ENCODE measurements around the gene MYO5A.
"Not testable (repeated sequence)": the region's sequence is repeated elsewhere in the genome, so short reads cannot be mapped to it uniquely, and the experiment has no call there.

Gene MYO5A

DNA sequence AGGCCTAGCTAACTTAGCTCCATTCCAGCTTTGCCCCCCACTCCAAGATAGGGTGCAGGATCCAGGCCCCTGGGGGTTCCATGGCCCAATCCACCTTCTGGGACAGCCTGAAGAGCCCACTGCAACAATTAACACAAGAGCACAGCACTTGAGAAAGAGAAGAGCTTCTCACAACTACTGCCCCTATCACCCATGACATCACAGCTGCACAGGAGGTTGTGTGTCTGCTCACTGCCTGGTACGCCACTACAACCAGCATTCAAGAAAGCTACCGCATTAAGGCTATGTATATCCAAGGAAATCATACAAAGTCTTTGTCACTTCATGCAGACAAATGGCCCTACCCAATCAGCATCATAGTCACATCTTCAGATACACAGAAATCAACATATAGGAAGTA, 62.0 kb downstream of the MYO5A start:
- FAIRE-seq, result no peak
- DNase-seq (ENCODE audit: insufficient read length, low spot score), result no peak

DNA sequence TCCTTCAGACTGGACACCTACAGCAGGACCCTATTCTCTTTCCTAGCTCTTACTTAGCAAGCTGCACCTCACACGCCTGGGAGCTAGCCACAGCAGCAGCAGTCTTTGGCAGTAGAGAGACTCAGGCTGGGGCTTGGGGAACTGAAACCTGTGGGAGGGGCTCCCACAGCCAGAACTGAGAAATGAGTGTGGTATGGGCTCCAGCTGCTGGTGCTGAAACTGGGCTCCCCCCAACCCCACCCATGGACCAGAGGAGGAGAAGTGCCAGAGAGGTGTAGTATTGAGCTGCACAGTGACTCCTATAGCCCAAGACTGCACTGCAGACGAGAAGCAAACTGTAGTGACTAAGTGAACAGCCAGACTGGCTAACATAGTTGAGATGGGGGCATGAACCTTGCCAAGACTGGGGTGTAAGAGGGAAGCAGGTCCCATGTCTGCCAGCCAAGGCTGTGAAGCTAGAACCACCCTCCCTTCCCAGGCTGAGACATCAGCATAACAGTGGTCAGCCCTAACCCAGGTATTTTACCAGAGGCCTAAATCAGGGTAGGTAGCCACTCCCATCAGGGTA, 62.5 kb downstream of the MYO5A start:
- DNase-seq (ENCODE audit: insufficient read length, low spot score) (peak; percentile 81), FAIRE-seq (peak; percentile 97)

DNA sequence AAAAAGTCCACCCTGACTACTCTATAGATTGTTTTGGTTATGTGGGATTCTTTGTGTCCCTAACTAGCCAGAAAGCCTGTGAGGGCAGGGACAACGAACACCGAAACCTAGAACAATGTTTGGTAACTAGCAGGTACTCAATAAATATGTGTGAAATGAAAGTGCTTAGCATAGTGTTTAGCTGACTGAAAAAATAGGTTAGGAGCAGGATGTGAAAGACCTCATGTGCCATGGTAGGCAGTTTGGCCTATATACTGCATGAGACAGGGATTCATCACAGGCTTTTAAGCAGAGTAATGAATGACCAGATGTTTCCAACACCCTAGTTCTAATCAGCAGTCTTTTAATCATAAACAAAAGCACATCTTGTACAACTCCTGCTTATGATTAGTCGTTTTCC, 64.2 kb downstream of the MYO5A start:
- peak; percentile 98 for FAIRE-seq
- DNase-seq (ENCODE audit: insufficient read length, low spot score), result peak; percentile 41

DNA sequence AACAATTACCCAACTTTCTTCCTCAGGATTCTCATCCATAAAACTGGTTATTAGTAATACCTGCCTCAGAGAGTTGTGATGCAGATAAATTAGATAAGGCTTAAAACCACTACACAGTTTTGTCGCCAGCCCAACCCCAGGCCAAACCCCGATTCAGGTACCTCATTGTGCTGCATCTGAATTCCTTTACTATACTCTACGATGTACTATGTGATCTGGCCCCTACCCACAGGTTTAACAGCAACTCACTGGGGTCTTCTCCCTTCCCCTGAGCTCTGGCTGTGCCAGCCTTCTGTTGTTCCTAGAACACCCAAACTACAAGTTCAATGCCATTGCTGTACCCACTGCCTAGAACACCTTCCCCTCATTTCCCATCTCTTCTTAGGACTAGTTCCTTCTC, 64.6 kb downstream of the MYO5A start:
- FAIRE-seq (no peak), DNase-seq (ENCODE audit: insufficient read length, low spot score) (no peak)

DNA sequence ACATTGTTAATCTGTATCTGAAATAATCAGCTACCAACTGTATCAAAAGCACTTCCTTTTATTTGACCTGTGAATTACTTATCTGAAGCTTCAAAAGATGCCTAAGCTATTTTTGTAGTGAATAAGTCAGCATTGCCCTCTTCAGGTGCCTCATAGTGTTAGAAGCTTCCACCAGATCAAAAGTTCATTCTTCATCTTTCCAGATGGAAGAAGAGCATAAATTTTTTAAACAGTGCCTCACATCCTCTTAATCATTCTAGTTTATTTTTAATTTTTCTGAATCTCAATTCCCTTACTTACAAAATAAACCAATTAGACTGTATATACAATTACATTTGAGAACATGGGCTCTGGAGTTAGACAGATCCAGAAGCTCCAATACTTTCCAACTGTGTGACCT, 65.0 kb downstream of the MYO5A start:
- no peak for DNase-seq (ENCODE audit: insufficient read length, low spot score)
- peak; percentile 72 for FAIRE-seq

DNA sequence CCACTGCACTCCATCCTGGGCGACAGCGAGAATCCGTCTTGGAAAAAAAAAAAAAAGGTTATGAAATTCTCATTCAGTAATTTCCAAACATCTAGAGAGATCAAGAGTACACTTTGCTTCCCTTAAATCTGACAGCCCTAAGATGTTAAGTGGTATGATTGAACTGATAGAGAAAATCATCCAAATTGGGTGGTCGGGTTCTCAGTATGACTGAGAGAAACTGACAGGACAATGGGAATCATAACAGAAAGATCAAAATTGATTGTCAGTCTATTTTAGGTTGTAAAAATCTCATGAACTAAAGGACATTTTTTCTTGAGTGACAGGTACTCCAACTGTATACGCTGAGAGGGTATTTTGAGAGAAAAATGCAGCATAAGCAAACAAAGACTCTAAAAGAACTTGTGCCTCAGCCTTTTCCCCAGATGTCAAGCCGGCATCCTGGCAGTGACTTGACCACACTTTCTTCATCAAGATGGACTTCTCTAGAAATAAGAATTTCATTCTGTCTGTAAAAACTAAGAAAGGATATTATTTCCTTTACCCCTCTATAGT, 65.8 kb downstream of the MYO5A start:
- DNase-seq (ENCODE audit: insufficient read length, low spot score) (no peak), FAIRE-seq (no peak)

DNA sequence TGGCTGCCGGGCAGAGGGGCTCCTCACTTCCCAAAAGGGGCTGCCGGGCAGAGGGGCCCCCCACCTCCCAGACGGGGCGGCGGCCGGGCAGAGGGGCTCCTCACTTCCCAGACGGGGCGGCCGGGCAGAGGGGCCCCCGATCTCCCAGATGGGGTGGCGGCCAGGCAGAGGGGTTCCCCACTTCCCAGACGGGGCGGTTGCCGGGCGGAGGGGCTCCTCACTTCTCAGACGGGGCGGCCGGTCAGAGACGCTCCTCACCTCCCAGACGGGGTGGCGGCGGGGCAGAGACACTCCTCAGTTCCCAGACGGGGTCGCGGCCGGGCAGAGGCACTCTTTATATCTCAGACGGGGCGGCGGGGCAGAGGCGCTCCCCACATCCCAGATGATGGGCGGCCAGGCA, 69.0 kb downstream of the MYO5A start:
- DNase-seq (ENCODE audit: insufficient read length, low spot score); FAIRE-seq: not testable (repeated sequence)

- not testable (repeated sequence) for DNase-seq (ENCODE audit: insufficient read length, low spot score); FAIRE-seq
Observed at GRCh38 chr15:52459265-52459664, 69.4 kb downstream of the MYO5A start.

DNA sequence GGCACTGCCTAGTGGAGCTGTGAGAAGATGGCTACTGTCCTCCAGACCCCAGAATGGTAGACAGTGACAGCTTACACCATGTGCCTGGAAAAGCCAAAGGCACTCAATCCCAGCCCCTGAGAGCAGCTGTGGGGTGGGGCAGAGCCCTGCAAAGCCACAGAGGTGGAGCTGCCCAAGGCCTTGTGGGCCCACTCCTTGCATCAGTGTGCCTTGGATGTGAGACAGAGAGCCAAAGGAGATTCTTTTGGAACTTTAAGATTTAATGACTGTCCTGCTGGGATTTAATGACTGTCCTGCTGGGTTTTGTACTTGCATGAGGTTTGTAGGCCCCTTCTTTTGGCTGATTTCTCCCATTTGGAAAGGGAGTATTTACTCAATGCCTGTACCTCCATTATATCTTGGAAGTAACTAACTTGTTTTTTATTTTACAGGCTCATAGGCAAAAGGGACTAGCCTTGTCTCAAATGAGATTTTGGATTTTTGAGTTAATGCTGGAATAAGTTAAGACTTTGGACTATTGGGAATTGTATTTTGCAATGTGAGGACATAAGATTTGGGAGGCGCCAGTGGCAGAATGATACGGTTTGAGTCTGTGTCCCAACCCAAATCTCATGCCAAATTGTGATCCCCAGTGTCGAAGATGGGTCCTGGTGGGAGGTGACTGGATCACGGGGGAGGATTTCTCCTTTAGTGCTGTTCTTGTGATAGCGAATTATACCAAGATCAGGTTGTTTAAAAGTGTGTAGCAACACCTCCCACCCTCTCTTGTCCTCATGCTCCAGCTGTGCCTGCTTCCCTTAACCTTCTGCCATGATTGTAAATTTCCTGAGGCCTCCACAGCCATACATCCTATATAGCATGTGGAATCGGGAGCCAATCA, 80.4 kb downstream of the MYO5A start:
- FAIRE-seq, result no peak
- DNase-seq (ENCODE audit: insufficient read length, low spot score), result no peak

- FAIRE-seq, result no peak
- DNase-seq (ENCODE audit: insufficient read length, low spot score), result no peak
Observed at GRCh38 chr15:52445954-52446353, 82.7 kb downstream of the MYO5A start.

- DNase-seq (ENCODE audit: insufficient read length, low spot score) (no peak), FAIRE-seq (no peak)
Observed at GRCh38 chr15:52445553-52445952, 83.1 kb downstream of the MYO5A start.

GRCh38 chr15:52443205-52443604, 85.5 kb downstream of the MYO5A start:
- DNase-seq (ENCODE audit: insufficient read length, low spot score); FAIRE-seq: not testable (repeated sequence)

DNA sequence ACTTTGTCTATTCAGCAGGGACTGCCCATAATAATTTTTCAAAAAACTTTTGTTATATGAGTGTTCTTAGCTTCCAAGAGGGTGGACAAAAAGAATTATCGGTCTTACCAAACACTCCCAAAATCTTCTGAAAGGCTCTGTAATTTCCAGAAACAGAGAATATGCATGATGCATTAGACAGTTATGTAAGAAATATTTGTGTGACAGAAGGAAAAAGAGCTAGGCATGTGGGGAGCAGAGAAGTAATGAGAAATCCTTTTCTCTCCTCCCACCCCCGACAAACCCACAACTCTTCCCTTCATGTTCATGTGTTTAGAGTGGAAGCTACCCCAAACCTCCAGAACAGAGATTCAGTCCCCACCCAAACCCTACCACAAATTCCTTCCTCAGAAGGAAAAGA, 86.8 kb downstream of the MYO5A start:
- FAIRE-seq (no peak), DNase-seq (ENCODE audit: insufficient read length, low spot score) (no peak)

GRCh38 chr15:52440946-52441345, 87.7 kb downstream of the MYO5A start:
- DNase-seq (ENCODE audit: insufficient read length, low spot score) (no peak), FAIRE-seq (no peak)

- no peak for DNase-seq (ENCODE audit: insufficient read length, low spot score)
- FAIRE-seq, result no peak
Observed at GRCh38 chr15:52440414-52440813, 88.3 kb downstream of the MYO5A start.

GRCh38 chr15:52439470-52439869, 89.2 kb downstream of the MYO5A start:
- DNase-seq (ENCODE audit: insufficient read length, low spot score), result no peak

GRCh38 chr15:52439042-52439441, 89.6 kb downstream of the MYO5A start:
- not testable (repeated sequence) for FAIRE-seq; DNase-seq (ENCODE audit: insufficient read length, low spot score)

More at GRCh38 chr15:52439470-52439869, 89.2 kb downstream of the MYO5A start:
- FAIRE-seq, result no peak

DNA sequence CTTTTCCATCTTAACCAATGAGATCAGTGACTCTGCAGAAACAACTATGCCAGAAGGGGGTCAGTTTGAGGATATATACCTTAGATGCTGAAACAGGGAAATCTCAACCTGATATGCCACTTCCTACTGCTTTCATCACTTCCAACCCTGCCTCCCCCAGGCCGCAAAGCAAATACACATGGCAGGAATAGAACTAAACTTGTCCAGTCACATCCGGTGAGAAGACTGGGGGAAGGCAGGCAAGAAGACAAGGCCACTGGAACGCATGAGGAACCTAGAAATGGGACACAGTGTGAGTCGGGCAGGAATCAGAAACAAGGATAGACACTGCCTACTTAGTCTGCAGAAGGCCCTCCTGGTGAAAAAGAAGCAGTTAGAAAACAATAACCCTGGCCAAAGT, 90.6 kb downstream of the MYO5A start:
- DNase-seq (ENCODE audit: insufficient read length, low spot score) (no peak), FAIRE-seq (peak; percentile 64)

DNA sequence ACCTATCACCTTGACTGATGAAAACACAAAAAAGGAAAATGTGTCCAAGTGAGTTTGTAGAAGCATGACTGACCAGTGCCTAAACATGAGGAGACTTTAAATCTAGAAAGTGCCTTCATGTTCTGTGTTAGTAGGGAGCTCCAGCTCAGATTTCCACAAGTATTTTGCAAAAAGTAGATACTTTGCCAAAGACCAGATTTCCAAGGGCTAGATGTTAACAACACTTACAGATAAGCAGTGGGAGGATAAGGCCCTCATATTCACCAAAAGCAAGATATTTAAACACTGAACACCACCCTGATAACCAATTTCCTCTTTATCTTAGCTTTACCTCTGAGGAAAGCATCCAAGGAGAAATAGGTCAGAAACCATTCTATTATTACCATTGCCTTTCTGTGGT, 91.0 kb downstream of the MYO5A start:
- no peak for DNase-seq (ENCODE audit: insufficient read length, low spot score)
- FAIRE-seq, result no peak

DNA sequence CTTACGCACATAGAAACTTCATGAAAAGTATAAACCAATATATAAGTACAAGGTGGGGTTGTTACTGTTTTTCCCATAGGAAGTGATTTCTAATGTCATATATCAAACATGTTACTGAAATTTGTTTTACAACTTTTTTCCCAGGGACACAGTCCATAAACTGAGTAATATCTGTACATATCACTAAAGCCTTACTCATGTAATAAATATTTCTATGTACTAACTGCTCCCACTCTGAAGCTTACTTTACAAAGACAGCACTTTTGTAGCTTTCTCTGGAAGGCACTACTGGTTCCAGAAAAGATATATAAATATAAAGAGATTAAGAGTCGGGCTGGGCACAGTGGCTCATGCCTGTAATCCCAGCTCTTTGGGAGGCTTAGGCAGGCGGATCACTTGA, 91.7 kb downstream of the MYO5A start:
- no peak for FAIRE-seq
- DNase-seq (ENCODE audit: insufficient read length, low spot score), result no peak

- no peak for FAIRE-seq
Observed at GRCh38 chr15:52434885-52435284, 93.8 kb downstream of the MYO5A start.

GRCh38 chr15:52428297-52428696, 100.4 kb downstream of the MYO5A start:
- DNase-seq (ENCODE audit: insufficient read length, low spot score), result no peak
- no peak for FAIRE-seq

More at GRCh38 chr15:52434885-52435284, 93.8 kb downstream of the MYO5A start:
- DNase-seq (ENCODE audit: insufficient read length, low spot score), result no peak
